ENCODE measurements around the gene PAPPA.

Gene PAPPA

GRCh38 chr9:116152941-116153764 lies 438 bp upstream of the PAPPA start:
- no peak for DNase-seq

- DNase-seq = no peak
Observed at GRCh38 chr9:116154334-116154975, 864 bp downstream of the PAPPA start.

GRCh38 chr9:116154976-116155697 lies 1.5 kb downstream of the PAPPA start:
- no peak for DNase-seq

GRCh38 chr9:116155698-116156039 lies 2.1 kb downstream of the PAPPA start:
- no peak for DNase-seq

- DNase-seq = no peak
Observed at GRCh38 chr9:116156621-116157314, 3.2 kb downstream of the PAPPA start.

DNA sequence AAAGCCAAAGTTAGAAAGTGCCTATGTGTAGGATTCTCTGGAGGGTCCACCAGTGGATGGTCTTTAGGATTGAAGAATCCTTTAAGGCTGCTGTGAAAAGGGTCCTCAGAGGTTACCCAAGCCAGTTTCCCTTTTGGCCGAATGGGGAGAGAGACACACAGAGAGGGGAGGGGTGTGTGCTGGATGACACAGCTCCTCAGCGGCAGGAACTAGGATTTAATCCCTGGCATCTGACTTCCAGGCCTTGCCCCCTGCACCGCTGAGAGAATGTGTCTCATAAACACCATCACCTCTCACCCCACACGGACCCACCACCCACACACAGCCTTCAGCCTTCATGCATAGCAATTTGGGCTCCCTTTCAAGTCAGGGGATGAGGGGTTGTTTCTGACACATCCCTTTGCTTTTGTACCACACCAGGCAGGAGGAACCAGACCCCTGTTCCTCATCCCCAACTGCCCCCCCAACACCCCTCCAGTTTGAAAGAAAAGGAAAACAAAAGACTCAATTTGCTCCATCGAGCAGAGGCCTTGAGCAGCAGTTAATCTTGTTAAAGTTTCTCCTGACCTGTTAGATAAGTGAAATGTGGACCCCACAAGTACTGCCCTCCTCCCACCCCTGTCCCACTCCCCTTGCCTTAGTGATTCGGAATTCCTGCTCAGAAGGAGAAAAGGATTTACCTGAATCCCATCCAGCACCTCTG lies 4.0 kb downstream of the PAPPA start:
- no peak for DNase-seq

DNA sequence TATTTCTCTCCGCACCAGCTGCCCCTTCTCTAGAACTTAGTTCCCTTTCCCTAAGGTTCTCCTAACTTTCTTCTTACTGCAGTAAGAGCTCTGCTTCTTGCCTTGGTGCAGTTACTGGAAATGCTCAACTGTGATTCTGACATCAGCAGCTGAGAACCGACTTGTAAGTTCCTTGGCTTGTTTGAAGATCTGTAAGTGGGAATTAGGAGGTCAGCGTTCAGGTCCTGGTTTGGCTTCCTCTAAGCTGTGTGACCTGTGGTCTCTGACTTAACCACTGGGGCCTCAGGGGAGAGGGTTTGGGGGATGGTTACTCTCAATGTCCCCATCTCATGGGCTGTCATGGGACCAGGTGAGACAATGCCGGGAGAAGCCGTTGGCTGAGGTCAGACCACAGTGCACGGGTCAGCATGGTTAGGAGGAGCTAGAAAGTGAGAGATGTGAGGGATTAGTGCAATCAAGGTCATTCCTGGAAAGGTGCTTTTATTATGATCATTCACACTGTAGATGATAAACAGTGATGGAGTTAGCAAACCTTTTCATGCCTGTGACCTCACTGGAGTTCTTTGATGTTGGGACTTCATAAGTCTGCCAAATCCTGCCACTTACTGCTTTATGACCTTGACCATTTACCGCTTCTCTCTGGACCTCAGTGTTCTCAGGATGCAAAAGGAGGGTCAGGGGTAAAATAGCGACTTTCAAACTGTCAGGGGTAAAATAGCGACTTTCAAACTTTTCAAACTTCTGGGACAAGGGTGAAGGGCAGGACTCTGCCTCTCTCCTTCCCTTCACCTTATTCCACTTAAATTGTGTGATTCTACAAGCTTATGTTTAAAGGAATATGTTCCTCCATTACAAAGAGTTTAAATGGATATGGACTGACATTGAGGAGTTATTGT lies 7.3 kb downstream of the PAPPA start:
- no peak for DNase-seq

- no peak for DNase-seq
Observed at GRCh38 chr9:116162241-116162781, 8.7 kb downstream of the PAPPA start.

DNA sequence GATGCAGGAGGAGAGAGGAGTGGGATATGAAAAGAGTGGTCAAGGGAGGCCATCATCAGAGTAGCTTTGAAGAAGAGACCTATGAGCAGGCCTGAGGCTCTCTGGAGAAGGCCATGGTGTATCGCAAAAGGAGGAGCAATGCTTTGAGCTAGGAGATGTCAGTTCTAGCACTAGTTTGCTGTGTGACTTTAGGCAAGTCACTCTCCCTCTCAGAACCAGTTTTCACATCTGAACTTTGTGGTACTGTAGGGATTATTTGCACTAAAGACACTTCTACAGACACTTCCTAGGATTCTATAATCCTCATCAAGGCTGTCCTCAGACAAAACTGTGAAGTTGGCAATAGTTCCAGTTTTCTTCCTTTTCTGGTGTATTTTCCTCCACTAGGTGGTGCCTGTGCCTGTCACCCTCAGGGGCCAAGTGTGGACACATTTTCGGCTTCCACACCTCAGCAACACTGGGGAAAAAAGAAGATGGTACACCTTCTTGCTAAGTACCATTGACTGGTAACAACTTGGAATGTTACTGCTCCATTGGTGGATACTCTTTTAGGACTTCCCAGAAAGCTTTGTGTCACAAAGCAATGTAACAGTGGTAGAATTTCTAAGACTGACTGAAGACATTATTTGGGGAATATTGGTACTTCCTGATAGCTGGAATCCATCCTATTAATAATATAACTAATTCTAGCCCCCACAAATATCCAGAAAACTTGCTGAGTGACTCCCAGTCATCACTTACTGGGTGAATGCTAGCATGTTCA lies 9.9 kb downstream of the PAPPA start:
- DNase-seq = no peak

- DNase-seq = no peak
Observed at GRCh38 chr9:116165912-116166311, 12.3 kb downstream of the PAPPA start.

DNA sequence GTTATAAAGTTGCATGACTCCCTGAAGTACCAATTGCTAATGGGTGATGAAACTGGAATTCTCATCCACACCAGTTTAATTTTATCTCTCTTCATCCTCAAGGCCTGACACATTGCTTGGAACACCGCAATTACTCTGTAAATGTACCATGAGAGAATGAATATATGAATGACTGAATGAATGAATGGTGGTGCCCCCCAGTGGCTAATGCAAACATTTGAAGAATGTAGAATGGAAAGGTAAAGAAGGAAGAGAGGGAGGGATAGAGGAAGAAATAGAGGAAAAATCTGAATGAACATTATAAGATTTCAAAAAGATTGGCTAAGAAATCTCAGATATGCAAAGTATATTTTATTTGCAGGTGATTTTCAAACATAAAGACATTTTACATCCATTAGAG lies 13.1 kb downstream of the PAPPA start:
- DNase-seq = no peak

- DNase-seq = no peak
Observed at GRCh38 chr9:116168231-116168630, 14.6 kb downstream of the PAPPA start.

DNA sequence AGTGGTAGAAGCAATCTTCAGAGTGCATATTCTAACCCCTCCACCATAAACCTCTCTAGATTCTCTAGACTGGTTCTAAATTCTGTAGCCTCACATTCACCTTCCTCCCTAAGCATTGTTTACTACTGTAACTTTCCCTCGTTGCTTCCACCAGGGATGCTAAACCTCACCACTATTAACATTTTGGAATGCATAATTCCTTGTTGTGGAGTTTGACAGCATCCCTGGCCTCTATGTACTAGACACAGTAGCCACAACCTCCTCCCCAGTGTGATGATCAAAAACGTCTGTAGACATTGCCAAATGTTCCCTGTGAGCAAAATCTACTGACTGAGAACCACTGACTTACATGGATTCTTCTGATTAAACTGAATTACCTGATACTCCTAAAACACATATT lies 18.6 kb downstream of the PAPPA start:
- DNase-seq = no peak

DNA sequence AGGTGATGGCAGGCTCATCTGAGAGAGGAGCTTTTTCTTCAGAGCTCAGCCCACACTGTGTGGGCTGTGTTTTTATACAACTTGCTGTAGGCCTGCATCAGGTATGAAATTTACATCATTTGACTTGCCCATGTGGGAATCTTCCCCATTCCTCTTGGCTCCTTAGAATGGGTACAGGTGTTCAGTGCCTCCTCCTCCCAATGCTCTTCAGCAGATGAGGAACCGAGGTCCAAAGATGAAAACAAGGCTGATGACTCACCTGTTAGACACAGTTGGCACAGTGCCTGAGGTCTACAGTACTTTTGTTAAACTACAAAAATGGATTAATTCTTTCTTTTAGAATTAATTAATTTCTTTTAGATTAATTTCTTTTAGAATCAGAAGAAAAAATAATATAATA lies 20.8 kb downstream of the PAPPA start:
- no peak for DNase-seq

DNA sequence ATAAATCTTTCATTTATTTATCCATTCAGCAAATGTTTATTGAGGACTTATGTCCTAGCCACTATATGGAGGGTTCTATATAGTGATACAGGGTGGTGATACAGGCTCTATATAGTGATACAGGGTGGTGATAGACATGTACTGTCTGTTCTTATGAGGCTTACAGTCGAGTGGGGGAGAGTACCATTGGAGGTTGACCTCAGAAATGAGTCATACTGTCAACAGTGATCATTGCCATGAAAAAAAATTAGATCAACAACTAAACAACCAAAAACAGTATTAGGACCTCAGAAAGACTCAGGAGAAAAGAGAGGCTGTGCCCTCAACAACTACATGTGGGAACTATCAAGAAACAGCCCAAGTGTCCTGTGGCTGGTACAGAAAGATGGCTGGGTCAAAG lies 22.0 kb downstream of the PAPPA start:
- no peak for DNase-seq

GRCh38 chr9:116178481-116179211 lies 25.1 kb downstream of the PAPPA start:
- DNase-seq = no peak

- no peak for DNase-seq
Observed at GRCh38 chr9:116179568-116179967, 26.0 kb downstream of the PAPPA start.

DNA sequence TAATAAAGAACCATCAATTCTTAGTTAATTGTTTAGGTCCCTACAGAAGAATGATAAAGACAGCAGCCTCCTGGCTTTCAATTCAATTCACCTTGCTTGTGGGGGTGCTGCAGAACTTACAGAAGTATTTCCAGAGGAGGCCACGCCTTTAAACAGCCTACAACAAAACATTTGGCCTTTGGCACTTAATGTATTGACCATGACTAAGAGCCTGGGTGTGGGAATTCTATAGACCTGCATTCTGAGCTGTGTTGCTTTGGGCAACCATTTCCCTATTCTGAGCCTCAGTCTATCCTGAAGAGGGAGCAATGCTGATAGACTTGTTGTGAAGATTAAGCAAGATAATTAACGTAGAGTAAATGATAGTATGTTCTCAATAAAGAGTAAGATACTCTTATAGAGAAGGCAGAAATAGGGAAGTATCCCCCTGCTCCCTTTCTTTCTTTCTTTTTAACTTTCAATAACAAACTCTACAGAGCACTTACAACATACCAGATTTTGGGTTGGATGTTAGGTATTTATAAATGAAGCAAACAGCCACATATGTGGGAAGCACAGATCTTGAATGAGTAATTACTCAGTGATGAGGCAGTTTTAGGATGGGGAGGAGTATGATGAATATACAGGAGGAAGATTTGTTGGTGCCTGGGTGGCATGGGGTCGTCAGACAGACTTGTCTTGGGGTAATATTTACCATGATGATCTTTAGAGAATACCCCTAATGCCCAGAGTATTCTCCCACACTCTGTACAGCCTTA lies 28.4 kb downstream of the PAPPA start:
- no peak for DNase-seq

DNA sequence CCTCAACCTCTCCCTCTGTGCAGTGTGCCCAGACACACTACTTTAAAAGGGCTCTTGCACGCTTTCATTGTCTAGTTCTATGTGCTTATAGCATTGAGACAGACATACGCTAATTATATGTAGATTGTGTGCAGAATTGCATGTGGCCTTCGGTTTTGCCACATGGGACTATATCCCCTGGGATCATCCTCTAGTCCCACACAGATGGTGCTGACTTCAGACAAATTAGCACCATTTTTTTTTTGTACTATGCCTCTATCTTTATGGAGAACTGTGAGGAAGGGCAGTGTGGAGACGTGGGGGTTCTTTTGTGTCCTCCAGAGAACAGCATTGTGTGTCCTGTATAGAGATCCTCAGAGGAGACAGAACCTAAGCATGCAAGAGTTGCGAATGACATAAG lies 29.3 kb downstream of the PAPPA start:
- DNase-seq = no peak
